Astrocyte of the spinal cord (primary cell): ENCODE data around the gene TP53BP2.

Experiments
- DNase-seq: peaks from one replicate; pipeline ENCODE4 v3.0.0; 2011; ENCODE audit warnings: low read depth, low spot score
- H3K4me3 ChIP-seq: 2 replicates; pipeline ENCODE4 v1.5.1; 2011; ENCODE audit warnings: low read depth, mild to moderate bottlenecking, low read length, moderate library complexity
- CTCF ChIP-seq: IDR thresholded peaks from 2 replicates; pipeline ENCODE4 v1.5.1; 2012; ENCODE audit warnings: low read depth, mild to moderate bottlenecking, low read length, inconsistent platforms
- in situ Hi-C: cut with HindIII; loops from 2 replicates; pipeline ENCODE4 v1.10.0; 2017; ENCODE audit warnings: low sequenced_read_pairs

TP53BP2 gene

GRCh38 chr1:223754681-223755431 lies 90.9 kb downstream of the TP53BP2 start:
- DNase-seq = no peak
- TF ChIP-seq CTCF = no peak
- in situ Hi-C loops = no loop called here
- no peak overlapping the region for H3K4me3 ChIP-seq

- in situ Hi-C loops = no loop called here
- no peak for TF ChIP-seq CTCF
- no peak for DNase-seq
- H3K4me3 ChIP-seq = no peak overlapping the region
These were observed 92.8 kb downstream of the TP53BP2 start for GRCh38 chr1:223752721-223753515.

GRCh38 chr1:223751696-223752095 lies 94.1 kb downstream of the TP53BP2 start:
- no peak for DNase-seq
- H3K4me3 ChIP-seq = no peak overlapping the region
- TF ChIP-seq CTCF = no peak
- in situ Hi-C loops = no loop called here

- no peak for TF ChIP-seq CTCF
- DNase-seq = no peak
- H3K4me3 ChIP-seq = no peak overlapping the region
- in situ Hi-C loops = no loop called here
These were observed 94.8 kb downstream of the TP53BP2 start for GRCh38 chr1:223750730-223751570.

GRCh38 chr1:223748773-223749733 lies 96.7 kb downstream of the TP53BP2 start:
- peak; percentile 82 for TF ChIP-seq CTCF
- peak overlapping the region; percentile 12 for H3K4me3 ChIP-seq
- in situ Hi-C loops = no loop called here
- peak; percentile 72 for DNase-seq
